AML-193 (cell line): ENCODE results near the gene STX4.

Source experiments
- DNase-seq, 2 experiments: peaks; one replicate each; lab custom pipeline; 2025; lab: John Stamatoyannopoulos, UW

STX4 gene

GRCh38 chr16:31020536-31020935, 12.8 kb upstream of the STX4 start:
- DNase-seq, result no peak

GRCh38 chr16:31022544-31023251, 10.7 kb upstream of the STX4 start:
- no peak for DNase-seq

- DNase-seq, result no peak
Measured at GRCh38 chr16:31023252-31023602, 10.1 kb upstream of the STX4 start.

GRCh38 chr16:31023627-31024226, 9.6 kb upstream of the STX4 start:
- no peak for DNase-seq

GRCh38 chr16:31025339-31025738, 8.0 kb upstream of the STX4 start:
- DNase-seq, result no peak

GRCh38 chr16:31029272-31029671, 4.1 kb upstream of the STX4 start:
- no peak for DNase-seq

- no peak for DNase-seq
Measured at GRCh38 chr16:31031276-31031675, 2.1 kb upstream of the STX4 start.

- DNase-seq, result peak; percentile 72 to 79
Measured at GRCh38 chr16:31033709-31034492, 543 bp downstream of the STX4 start.

GRCh38 chr16:31036691-31037090, 3.3 kb downstream of the STX4 start:
- peak in 1 of 2 experiments; percentile 17 for DNase-seq

- no peak for DNase-seq
Measured at GRCh38 chr16:31038993-31039392, 5.6 kb downstream of the STX4 start.

GRCh38 chr16:31042866-31043265, 9.5 kb downstream of the STX4 start:
- no peak for DNase-seq

- no peak for DNase-seq
Measured at GRCh38 chr16:31043352-31043751, 10.0 kb downstream of the STX4 start.

GRCh38 chr16:31043898-31044481, 10.6 kb downstream of the STX4 start:
- no peak for DNase-seq

GRCh38 chr16:31050280-31051030, 17.1 kb downstream of the STX4 start:
- no peak for DNase-seq

GRCh38 chr16:31052114-31052513, 18.8 kb downstream of the STX4 start:
- no peak for DNase-seq

GRCh38 chr16:31055613-31056012, 22.3 kb downstream of the STX4 start:
- DNase-seq, result no peak

GRCh38 chr16:31061126-31061812, 27.9 kb downstream of the STX4 start:
- DNase-seq, result no peak

GRCh38 chr16:31061813-31062440, 28.6 kb downstream of the STX4 start:
- no peak for DNase-seq

GRCh38 chr16:31063495-31063842, 30.1 kb downstream of the STX4 start:
- no peak for DNase-seq

- no peak for DNase-seq
Measured at GRCh38 chr16:31063843-31064611, 30.7 kb downstream of the STX4 start.
